Nephron (organoid): ENCODE data around the gene TRIM71.

Experiments
- H3K27ac Mint-ChIP-seq, 3 experiments: 2 replicates each; pipeline ENCODE4 v1.8.0; 2020; ENCODE audit warnings: mixed read lengths in 3 of 3, mild to moderate bottlenecking in 2 of 3, moderate library complexity in 1 of 3
- H3K27me3 Mint-ChIP-seq: 2 replicates; pipeline ENCODE4 v1.8.0; 2021; ENCODE audit warnings: low read depth, mild to moderate bottlenecking, moderate library complexity, mixed read lengths
- H3K36me3 Mint-ChIP-seq: 2 replicates; pipeline ENCODE4 v1.8.0; 2020; ENCODE audit warnings: low read depth, mixed read lengths
- H3K4me1 Mint-ChIP-seq: 2 replicates; pipeline ENCODE4 v1.8.0; 2020; ENCODE audit warnings: mixed read lengths
- H3K4me3 Mint-ChIP-seq, 3 experiments: 2 replicates each; pipeline ENCODE4 v1.8.0; 2020; ENCODE audit warnings: mild to moderate bottlenecking in 3 of 3, mixed read lengths in 3 of 3, moderate library complexity in 2 of 3
- H3K9me3 Mint-ChIP-seq: 2 replicates; pipeline ENCODE4 v1.8.0; 2020; ENCODE audit warnings: mixed read lengths
- TF ChIP-seq, protein P1 (sequence below), 3 experiments: fragments of 200-600 bp; sonication (generic); IDR thresholded peaks; one replicate each; pipeline ENCODE4 v1.5.0; 2021; ENCODE audit warnings: antibody characterized with exemption in 3 of 3; ENCODE audit not compliant: unreplicated experiment in 3 of 3

The TRIM71 gene

DNA sequence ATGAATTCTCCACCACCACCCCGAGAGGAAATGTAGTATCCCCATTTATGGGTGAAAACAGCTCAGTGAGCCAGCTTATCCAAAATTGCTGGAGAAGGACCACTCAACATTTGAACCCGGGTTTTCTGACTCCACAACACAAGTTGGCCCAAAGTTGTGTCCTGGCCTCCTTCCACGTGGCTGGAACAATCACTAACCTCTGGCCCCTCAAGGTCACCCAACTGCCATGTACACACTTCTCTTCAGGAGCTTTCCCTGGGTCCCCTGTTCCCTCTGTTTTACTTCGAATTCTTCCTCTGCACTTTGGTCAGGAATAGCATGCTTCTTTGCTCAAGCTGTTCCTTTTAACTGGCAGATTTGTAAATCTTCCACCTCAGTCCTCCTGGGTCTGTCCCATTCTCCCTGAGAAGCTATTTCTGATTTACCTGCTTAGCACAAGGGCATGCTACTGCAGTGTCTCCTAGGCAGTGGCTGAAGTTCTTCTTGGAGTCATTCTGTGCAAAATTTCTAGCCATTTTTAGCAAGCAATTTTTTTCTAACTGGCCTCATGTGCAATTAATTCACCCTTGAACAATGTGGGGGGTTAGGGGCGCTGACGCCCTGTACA is 39.2 kb downstream of the TRIM71 start:
- peaks cover 36% of the 10 kb centered on the region for H3K27me3 Mint-ChIP-seq

GRCh38 chr3:32857921-32858320 is 40.1 kb downstream of the TRIM71 start:
- Mint-ChIP-seq H3K9me3 (no peaks in the 10 kb centered on the region), H3K36me3 (no peaks in the 10 kb centered on the region), H3K4me1 (peaks cover 13% of the 10 kb centered on the region), H3K4me3 (no peak overlapping the region), H3K27me3 (peaks cover 40% of the 10 kb centered on the region), H3K27ac (peak overlapping the region in 1 of 3 experiments; percentile 47)
- TF ChIP-seq, protein P1, sequence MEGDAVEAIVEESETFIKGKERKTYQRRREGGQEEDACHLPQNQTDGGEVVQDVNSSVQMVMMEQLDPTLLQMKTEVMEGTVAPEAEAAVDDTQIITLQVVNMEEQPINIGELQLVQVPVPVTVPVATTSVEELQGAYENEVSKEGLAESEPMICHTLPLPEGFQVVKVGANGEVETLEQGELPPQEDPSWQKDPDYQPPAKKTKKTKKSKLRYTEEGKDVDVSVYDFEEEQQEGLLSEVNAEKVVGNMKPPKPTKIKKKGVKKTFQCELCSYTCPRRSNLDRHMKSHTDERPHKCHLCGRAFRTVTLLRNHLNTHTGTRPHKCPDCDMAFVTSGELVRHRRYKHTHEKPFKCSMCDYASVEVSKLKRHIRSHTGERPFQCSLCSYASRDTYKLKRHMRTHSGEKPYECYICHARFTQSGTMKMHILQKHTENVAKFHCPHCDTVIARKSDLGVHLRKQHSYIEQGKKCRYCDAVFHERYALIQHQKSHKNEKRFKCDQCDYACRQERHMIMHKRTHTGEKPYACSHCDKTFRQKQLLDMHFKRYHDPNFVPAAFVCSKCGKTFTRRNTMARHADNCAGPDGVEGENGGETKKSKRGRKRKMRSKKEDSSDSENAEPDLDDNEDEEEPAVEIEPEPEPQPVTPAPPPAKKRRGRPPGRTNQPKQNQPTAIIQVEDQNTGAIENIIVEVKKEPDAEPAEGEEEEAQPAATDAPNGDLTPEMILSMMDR (IDR thresholded peaks at IDR 0.05; ENCODE audit: unreplicated experiment in 3 of 3), result no peak

More for the DNA sequence above, 39.2 kb downstream of the TRIM71 start:
- TF ChIP-seq, protein P1 (IDR thresholded peaks at IDR 0.05; ENCODE audit: unreplicated experiment in 3 of 3), result no peak
- H3K9me3 Mint-ChIP-seq, result no peaks in the 10 kb centered on the region
- peak overlapping the region in 2 of 3 experiments; percentile 52 to 72 for H3K27ac Mint-ChIP-seq
- H3K4me1 Mint-ChIP-seq, result peaks cover 5% of the 10 kb centered on the region
- H3K36me3 Mint-ChIP-seq, result no peaks in the 10 kb centered on the region
- no peak overlapping the region for H3K4me3 Mint-ChIP-seq

GRCh38 chr3:32859604-32860237 is 41.9 kb downstream of the TRIM71 start:
- Mint-ChIP-seq H3K27ac (no peak overlapping the region), H3K4me1 (peaks cover 19% of the 10 kb centered on the region), H3K27me3 (peaks cover 43% of the 10 kb centered on the region), H3K4me3 (no peak overlapping the region), H3K36me3 (no peaks in the 10 kb centered on the region), H3K9me3 (no peaks in the 10 kb centered on the region)
- TF ChIP-seq, protein P1 (IDR thresholded peaks at IDR 0.05; ENCODE audit: unreplicated experiment in 3 of 3), result no peak

DNA sequence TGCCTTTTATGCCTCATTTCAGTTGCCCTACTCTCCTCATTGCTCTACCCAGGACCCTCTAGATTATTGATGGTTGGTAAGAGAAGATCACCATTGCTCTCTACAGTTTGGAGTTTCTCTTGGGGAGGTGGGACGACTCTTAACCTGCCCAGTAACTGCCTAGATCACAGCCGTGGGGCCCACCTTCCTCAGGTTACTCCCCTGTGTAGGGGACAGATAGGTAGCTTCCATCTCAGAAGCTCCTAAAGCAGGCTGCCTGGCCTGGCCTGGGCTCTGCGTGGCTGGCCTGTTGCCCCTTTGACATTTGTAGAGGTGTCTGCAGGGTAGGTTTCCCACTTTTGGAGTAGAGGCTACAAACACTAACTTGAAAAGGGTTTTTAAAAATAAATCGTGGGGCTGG is 42.7 kb downstream of the TRIM71 start:
- Mint-ChIP-seq H3K36me3 (no peaks in the 10 kb centered on the region), H3K4me3 (no peak overlapping the region), H3K27ac (no peak overlapping the region), H3K27me3 (peaks cover 48% of the 10 kb centered on the region), H3K9me3 (no peaks in the 10 kb centered on the region), H3K4me1 (peaks cover 24% of the 10 kb centered on the region)
- TF ChIP-seq, protein P1 (IDR thresholded peaks at IDR 0.05; ENCODE audit: unreplicated experiment in 3 of 3), result no peak

- Mint-ChIP-seq H3K4me1 (peaks cover 27% of the 10 kb centered on the region), H3K4me3 (no peak overlapping the region), H3K27me3 (peaks cover 48% of the 10 kb centered on the region), H3K27ac (no peak overlapping the region), H3K9me3 (no peaks in the 10 kb centered on the region), H3K36me3 (no peaks in the 10 kb centered on the region)
- TF ChIP-seq, protein P1 (IDR thresholded peaks at IDR 0.05; ENCODE audit: unreplicated experiment in 3 of 3), result no peak
These were observed 43.9 kb downstream of the TRIM71 start for GRCh38 chr3:32861681-32862080.
